GM18870 (cell line): ENCODE results near the gene COBL.

ENCODE experiments used
- ATAC-seq: cut with Tn5 transposase; IDR thresholded peaks from one replicate; pipeline ENCODE4 v1.9.1; 2021; ENCODE audit warnings: moderate library complexity; ENCODE audit not compliant: unreplicated experiment

The COBL gene

GRCh38 chr7:51152706-51153200 is 163.9 kb downstream of the COBL start:
- no peak for ATAC-seq

- no peak for ATAC-seq
Measured at GRCh38 chr7:51151455-51151854, 165.2 kb downstream of the COBL start.

- ATAC-seq: no peak
Measured at GRCh38 chr7:51150193-51150592, 166.4 kb downstream of the COBL start.

- no peak for ATAC-seq
Measured at GRCh38 chr7:51148216-51148615, 168.4 kb downstream of the COBL start.

- no peak for ATAC-seq
Measured at GRCh38 chr7:51146816-51147586, 169.6 kb downstream of the COBL start.

GRCh38 chr7:51144178-51144577 is 172.4 kb downstream of the COBL start:
- ATAC-seq: no peak

- ATAC-seq: no peak
Measured at GRCh38 chr7:51142741-51143385, 173.7 kb downstream of the COBL start.

GRCh38 chr7:51141451-51142003 is 175.1 kb downstream of the COBL start:
- ATAC-seq: no peak

GRCh38 chr7:51140199-51141164 is 176.1 kb downstream of the COBL start:
- no peak for ATAC-seq

GRCh38 chr7:51139796-51140195 is 176.8 kb downstream of the COBL start:
- ATAC-seq: no peak

- no peak for ATAC-seq
Measured at GRCh38 chr7:51138123-51139085, 178.2 kb downstream of the COBL start.

- ATAC-seq: no peak
Measured at GRCh38 chr7:51135576-51135975, 181.0 kb downstream of the COBL start.

GRCh38 chr7:51134013-51134441 is 182.6 kb downstream of the COBL start:
- ATAC-seq: no peak

- ATAC-seq: no peak
Measured at GRCh38 chr7:51132661-51133060, 183.9 kb downstream of the COBL start.

GRCh38 chr7:51129527-51130472 is 186.8 kb downstream of the COBL start:
- ATAC-seq: no peak

- ATAC-seq: no peak
Measured at GRCh38 chr7:51128545-51129435, 187.8 kb downstream of the COBL start.

GRCh38 chr7:51127618-51127904 is 189.0 kb downstream of the COBL start:
- no peak for ATAC-seq
